GM23338 (cell line): ENCODE data around the gene TCERG1L.

ENCODE experiments used
- CREB1 ChIP-seq: fragments of 250-450 bp; sonication (Bioruptor Pico); IDR thresholded peaks from 2 replicates; pipeline ENCODE4 v1.5.0; 2020; ENCODE audit warnings: low read depth, mild to moderate bottlenecking, moderate library complexity
- CTCF ChIP-seq, 2 experiments: fragments of 200-600 bp in 1 of 2; sonication (generic) in 1 of 2; conservative IDR thresholded peaks; 2 replicates each; pipeline versions ENCODE4 v1.5.1 to v1.6.1; 2016 to 2017; ENCODE audit warnings: antibody characterized with exemption in 2 of 2, low read depth in 2 of 2, mild to moderate bottlenecking in 2 of 2, moderate library complexity in 1 of 2
- EZH2 ChIP-seq: fragments of 200-600 bp; sonication (generic); IDR thresholded peaks from one replicate; pipeline ENCODE4 v1.8.0; 2017; ENCODE audit warnings: antibody characterized with exemption, mild to moderate bottlenecking, low read depth; ENCODE audit not compliant: unreplicated experiment
- EZH2phosphoT487 ChIP-seq: fragments of 200-600 bp; sonication (generic); IDR thresholded peaks from one replicate; pipeline ENCODE4 v1.8.1; 2018; ENCODE audit warnings: antibody characterized with exemption; ENCODE audit not compliant: unreplicated experiment
- JUNB ChIP-seq: IDR thresholded peaks from one replicate; pipeline ENCODE4 v1.6.1; 2016; ENCODE audit warnings: antibody characterized with exemption; ENCODE audit not compliant: unreplicated experiment
- POLR2AphosphoS5 ChIP-seq: IDR thresholded peaks from 2 replicates; pipeline ENCODE4 v1.6.1; 2016; ENCODE audit warnings: antibody characterized with exemption, low read depth
- REST ChIP-seq: IDR thresholded peaks from one replicate; pipeline ENCODE4 v1.6.1; 2018; ENCODE audit warnings: antibody characterized with exemption; ENCODE audit not compliant: unreplicated experiment
- STAT1 ChIP-seq: IDR thresholded peaks from one replicate; pipeline ENCODE4 v1.6.1; 2016; ENCODE audit warnings: antibody characterized with exemption; ENCODE audit not compliant: unreplicated experiment
- ZNF331 ChIP-seq: fragments of 250-450 bp; sonication (Bioruptor Pico); IDR thresholded peaks from 2 replicates; pipeline ENCODE4 v1.5.0; 2020; ENCODE audit warnings: low read depth, mild to moderate bottlenecking, moderate library complexity
- ZNF462 ChIP-seq: fragments of 250-450 bp; sonication (Bioruptor Pico); IDR thresholded peaks from 2 replicates; pipeline ENCODE4 v1.5.0; 2020; ENCODE audit warnings: mild to moderate bottlenecking, moderate library complexity
- TF ChIP-seq, protein P1 (sequence below): IDR thresholded peaks from 2 replicates; pipeline ENCODE4 v1.6.1; 2016; ENCODE audit warnings: antibody characterized with exemption

DNA sequence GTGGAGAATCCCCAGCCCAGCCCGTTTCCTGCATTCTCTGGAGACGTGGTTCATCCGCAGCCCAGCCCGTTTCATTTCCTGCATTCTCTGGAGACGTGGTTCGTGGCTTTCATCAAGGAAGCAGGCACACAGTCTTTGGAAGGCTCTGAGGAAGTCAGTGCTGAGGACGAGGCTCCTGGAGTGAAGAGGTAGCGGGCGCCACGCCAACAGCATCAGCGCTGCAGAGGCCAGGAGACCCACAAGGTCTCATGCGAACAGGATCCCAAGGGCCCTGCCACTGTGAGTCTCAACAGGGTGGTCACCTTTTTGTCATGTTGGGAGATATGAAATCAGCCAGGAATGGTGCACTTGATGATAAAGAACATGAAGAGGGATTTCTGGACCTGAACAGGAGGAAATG lies 12.4 kb upstream of the TCERG1L start:
- TF ChIP-seq CTCF (conservative IDR thresholded peaks at IDR 0.05; ENCODE audit: low read depth in 2 of 2) (no peak), EZH2 (no peak), POLR2AphosphoS5 (no peak), REST (no peak), STAT1 (no peak), EZH2phosphoT487 (no peak), CREB1 (no peak), ZNF462 (no peak), JUNB (no peak), ZNF331 (no peak)
- TF ChIP-seq, protein P1, sequence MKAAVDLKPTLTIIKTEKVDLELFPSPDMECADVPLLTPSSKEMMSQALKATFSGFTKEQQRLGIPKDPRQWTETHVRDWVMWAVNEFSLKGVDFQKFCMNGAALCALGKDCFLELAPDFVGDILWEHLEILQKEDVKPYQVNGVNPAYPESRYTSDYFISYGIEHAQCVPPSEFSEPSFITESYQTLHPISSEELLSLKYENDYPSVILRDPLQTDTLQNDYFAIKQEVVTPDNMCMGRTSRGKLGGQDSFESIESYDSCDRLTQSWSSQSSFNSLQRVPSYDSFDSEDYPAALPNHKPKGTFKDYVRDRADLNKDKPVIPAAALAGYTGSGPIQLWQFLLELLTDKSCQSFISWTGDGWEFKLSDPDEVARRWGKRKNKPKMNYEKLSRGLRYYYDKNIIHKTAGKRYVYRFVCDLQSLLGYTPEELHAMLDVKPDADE: no peak
